Measurements from ENCODE around the gene CEACAM6.

DNA sequence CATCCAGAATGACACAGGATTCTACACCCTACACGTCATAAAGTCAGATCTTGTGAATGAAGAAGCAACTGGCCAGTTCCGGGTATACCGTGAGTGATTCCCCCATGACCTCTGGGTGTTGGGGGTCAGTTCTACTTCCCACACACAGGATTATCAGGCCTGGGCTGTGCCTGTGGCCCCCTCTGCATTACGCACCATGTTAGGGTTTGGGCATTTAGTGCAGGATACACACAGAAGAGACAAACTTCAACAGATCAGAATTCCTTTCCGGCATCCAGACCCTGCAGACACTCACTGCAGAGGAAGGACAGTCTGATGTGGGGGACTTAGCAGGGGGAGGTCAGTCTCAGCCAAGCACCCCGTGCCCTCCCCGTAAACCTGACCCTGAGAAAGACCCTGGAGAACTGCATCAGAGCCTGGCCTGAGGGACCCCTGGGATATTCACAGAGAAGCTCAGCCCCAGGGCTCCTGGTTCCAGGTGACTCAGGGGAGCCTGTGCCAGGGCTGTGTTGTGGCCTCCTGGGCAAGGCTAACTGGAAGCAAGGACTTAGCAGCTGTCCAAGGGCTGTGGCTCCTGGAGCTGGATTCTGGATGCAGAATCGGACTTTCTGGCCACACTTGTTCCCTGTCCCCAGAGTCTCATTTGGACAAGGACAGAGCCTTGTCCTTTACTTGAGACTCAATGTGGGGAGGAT is 45.2 kb upstream of the CEACAM6 start:
- TF ChIP-seq, protein P1, sequence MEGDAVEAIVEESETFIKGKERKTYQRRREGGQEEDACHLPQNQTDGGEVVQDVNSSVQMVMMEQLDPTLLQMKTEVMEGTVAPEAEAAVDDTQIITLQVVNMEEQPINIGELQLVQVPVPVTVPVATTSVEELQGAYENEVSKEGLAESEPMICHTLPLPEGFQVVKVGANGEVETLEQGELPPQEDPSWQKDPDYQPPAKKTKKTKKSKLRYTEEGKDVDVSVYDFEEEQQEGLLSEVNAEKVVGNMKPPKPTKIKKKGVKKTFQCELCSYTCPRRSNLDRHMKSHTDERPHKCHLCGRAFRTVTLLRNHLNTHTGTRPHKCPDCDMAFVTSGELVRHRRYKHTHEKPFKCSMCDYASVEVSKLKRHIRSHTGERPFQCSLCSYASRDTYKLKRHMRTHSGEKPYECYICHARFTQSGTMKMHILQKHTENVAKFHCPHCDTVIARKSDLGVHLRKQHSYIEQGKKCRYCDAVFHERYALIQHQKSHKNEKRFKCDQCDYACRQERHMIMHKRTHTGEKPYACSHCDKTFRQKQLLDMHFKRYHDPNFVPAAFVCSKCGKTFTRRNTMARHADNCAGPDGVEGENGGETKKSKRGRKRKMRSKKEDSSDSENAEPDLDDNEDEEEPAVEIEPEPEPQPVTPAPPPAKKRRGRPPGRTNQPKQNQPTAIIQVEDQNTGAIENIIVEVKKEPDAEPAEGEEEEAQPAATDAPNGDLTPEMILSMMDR (IDR thresholded peaks at IDR 0.05) = no peak
- no peak for TF ChIP-seq EZH2 (IDR thresholded peaks at IDR 0.05; ENCODE audit: borderline replicate concordance, insufficient read depth, low read depth, low read length, poor library complexity, severe bottlenecking)
